HepG2 (cell line): Measurements from ENCODE around the gene RPE. TPM values are rescaled to one million over a fixed set of nuclear protein-coding genes. Genes with fewer than 3 reads are reported as not detected.

Source experiments
- ARID5B ChIP-seq: IDR thresholded peaks from 2 replicates; pipeline ENCODE4 v1.4.0; 2020; ENCODE audit warnings: mild to moderate bottlenecking, missing genetic modification reagents
- ARNT ChIP-seq: fragments of 450-650 bp; IDR thresholded peaks from 2 replicates; pipeline ENCODE4 v1.6.1; 2017
- E2F5 ChIP-seq: sonication (generic); formaldehyde crosslinking; conservative IDR thresholded peaks from 2 replicates; pipeline ENCODE4 v1.4.0; 2020; ENCODE audit warnings: missing genetic modification reagents
- ESRRA ChIP-seq: sonication (generic); formaldehyde crosslinking; IDR thresholded peaks from 2 replicates; pipeline ENCODE4 v1.5.1; 2020; ENCODE audit warnings: mild to moderate bottlenecking, low read depth, missing genetic modification reagents
- HDAC2 ChIP-seq: sonication (generic); formaldehyde crosslinking; IDR thresholded peaks from 2 replicates; pipeline ENCODE4 v1.4.0; 2020; ENCODE audit warnings: missing genetic modification reagents
- HOXA7 ChIP-seq: sonication (generic); formaldehyde crosslinking; IDR thresholded peaks from 2 replicates; pipeline ENCODE4 v1.8.1; 2022; ENCODE audit warnings: mild to moderate bottlenecking, missing genetic modification reagents, moderate library complexity
- KDM5A ChIP-seq: fragments of 200-600 bp; sonication (generic); IDR thresholded peaks from 2 replicates; pipeline ENCODE4 v1.7.0; 2018; ENCODE audit warnings: antibody characterized with exemption, mild to moderate bottlenecking, low read length, borderline replicate concordance
- MTERF4 ChIP-seq: sonication (generic); formaldehyde crosslinking; IDR thresholded peaks from 2 replicates; pipeline ENCODE4 v1.8.0; 2023; ENCODE audit warnings: mild to moderate bottlenecking, missing genetic modification reagents
- POGZ ChIP-seq: sonication (generic); formaldehyde crosslinking; IDR thresholded peaks from 2 replicates; pipeline ENCODE4 v1.4.0; 2020; ENCODE audit warnings: mild to moderate bottlenecking, missing genetic modification reagents
- REL ChIP-seq: sonication (generic); formaldehyde crosslinking; conservative IDR thresholded peaks from 2 replicates; pipeline ENCODE4 v1.8.0; 2022; ENCODE audit warnings: mild to moderate bottlenecking, missing genetic modification reagents, moderate library complexity
- SMAD3 ChIP-seq: sonication (generic); formaldehyde crosslinking; IDR thresholded peaks from 2 replicates; pipeline ENCODE4 v1.4.0; 2020; ENCODE audit warnings: missing genetic modification reagents
- SRSF9 ChIP-seq: fragments of 200-400 bp; formaldehyde crosslinking; IDR thresholded peaks from 2 replicates; pipeline ENCODE4 v1.6.1; 2018; ENCODE audit warnings: borderline replicate concordance, mild to moderate bottlenecking, low read depth, low read length; ENCODE audit not compliant: insufficient read depth, poor library complexity, severe bottlenecking
- TEF ChIP-seq: sonication (generic); formaldehyde crosslinking; IDR thresholded peaks from 2 replicates; pipeline ENCODE4 v1.5.0; 2020; ENCODE audit warnings: missing genetic modification reagents
- ZC3H13 ChIP-seq: sonication (generic); formaldehyde crosslinking; IDR thresholded peaks from 2 replicates; pipeline ENCODE4 v1.8.1; 2023; ENCODE audit warnings: mild to moderate bottlenecking, missing genetic modification reagents, moderate library complexity
- ZFP62 ChIP-seq: sonication (generic); formaldehyde crosslinking; IDR thresholded peaks from 2 replicates; pipeline ENCODE4 v1.4.0; 2020; ENCODE audit warnings: missing genetic modification reagents
- ZFP91 ChIP-seq: sonication (generic); formaldehyde crosslinking; IDR thresholded peaks from 2 replicates; pipeline ENCODE4 v1.9.0; 2022; ENCODE audit warnings: missing genetic modification reagents, mild to moderate bottlenecking, borderline replicate concordance
- ZNF446 ChIP-seq: sonication (generic); formaldehyde crosslinking; IDR thresholded peaks from 2 replicates; pipeline ENCODE4 v1.5.0; 2020; ENCODE audit warnings: mild to moderate bottlenecking, missing genetic modification reagents
- ZNF468 ChIP-seq: sonication (generic); formaldehyde crosslinking; IDR thresholded peaks from 2 replicates; pipeline ENCODE4 v1.8.0; 2022; ENCODE audit warnings: mild to moderate bottlenecking, moderate library complexity, missing genetic modification reagents
- ZNF570 ChIP-seq: sonication (generic); formaldehyde crosslinking; IDR thresholded peaks from 2 replicates; pipeline ENCODE4 v1.4.0; 2020; ENCODE audit warnings: mild to moderate bottlenecking, missing genetic modification reagents, borderline replicate concordance
- ZNF619 ChIP-seq: sonication (generic); formaldehyde crosslinking; IDR thresholded peaks from 2 replicates; pipeline ENCODE4 v1.4.0; 2020; ENCODE audit warnings: mild to moderate bottlenecking, missing genetic modification reagents
- polyA plus RNA-seq, 8 experiments: library from polyadenylated mRNA; depleted of rRNA in 3 of 8; stranded (reverse) in 7 of 8; unstranded in 1 of 8; fragments of >200 nt; fragmentation: Illumina TruSeq in 4 of 8; extraction: Trizol in 4 of 8; gene quantifications; 2 replicates each; pipeline versions ENCODE4 v1.2.1 to v1.2.3, GENCODE V29; 2011 to 2016; ENCODE audit warnings: low read depth in 4 of 8, missing spikeins in 1 of 8, mixed read lengths in 1 of 8; ENCODE audit not compliant: insufficient read depth in 1 of 8
- total RNA-seq, 5 experiments: library from RNA; depleted of rRNA; stranded (reverse); fragments of >200 nt; fragmentation: Illumina TruSeq; extraction: Trizol; gene quantifications; 2 replicates each; pipeline ENCODE4 v1.2.3, GENCODE V29; 2016; ENCODE audit warnings: low read depth in 1 of 5

Gene RPE
- total and polyA plus RNA-seq, 2 of the 13 experiments (the other 11 are each of a cell fraction or from before 2014, with no cell fraction given) = 72.3 to 107 TPM

GRCh38 chr2:210002158-210003157 lies at the start of gene RPE (continued):
- TF ChIP-seq E2F5 (CRISPR knock-in tag) (no peak; the same call in none of the 2 replicates), ESRRA (CRISPR knock-in tag) (no peak; the same call in 1 of the 2 replicates), TEF (no peak), HOXA7 (CRISPR knock-in tag) (no peak), SMAD3 (CRISPR knock-in tag) (0 out of 2 replicates have a peak, but pooled peaks have one; percentile 70), REL (CRISPR knock-in tag) (0 out of 2 replicates have a peak, but pooled peaks have one; percentile 72), POGZ (CRISPR knock-in tag) (peak; percentile 97), ZNF446 (CRISPR knock-in tag) (no peak), ARID5B (CRISPR knock-in tag) (peak; percentile 68), ZNF468 (CRISPR knock-in tag) (no peak), HDAC2 (peak; percentile 41; the same call in 1 of the 2 replicates), MTERF4 (CRISPR knock-in tag) (no peak), ZFP62 (CRISPR knock-in tag) (no peak), ARNT (no peak), ZC3H13 (CRISPR knock-in tag) (no peak; the same call in 1 of the 2 replicates), ZNF570 (no peak), ZFP91 (peak; percentile 98), SRSF9 (no peak), KDM5A (peak; percentile 87), ZNF619 (CRISPR knock-in tag) (peak; percentile 32; the same call in 1 of the 2 replicates)
